RCC 7860 (cell line): Measurements from ENCODE around the gene MGAT3.

ENCODE experiments used
- DNase-seq: peaks from one replicate; pipeline ENCODE4 v3.0.0-alpha.2; 2015; ENCODE audit warnings: low spot score
- FAIRE-seq: peaks from 2 replicates; lab custom pipeline; 2012; peaks lifted over from hg19 to GRCh38; lab: Jason Lieb, UNC

MGAT3 gene

GRCh38 chr22:39427751-39428596, 28.8 kb upstream of the MGAT3 start:
- DNase-seq (no peak), FAIRE-seq (no peak)

- FAIRE-seq = no peak
- no peak for DNase-seq
Observed at GRCh38 chr22:39428597-39429071, 28.2 kb upstream of the MGAT3 start.

DNA sequence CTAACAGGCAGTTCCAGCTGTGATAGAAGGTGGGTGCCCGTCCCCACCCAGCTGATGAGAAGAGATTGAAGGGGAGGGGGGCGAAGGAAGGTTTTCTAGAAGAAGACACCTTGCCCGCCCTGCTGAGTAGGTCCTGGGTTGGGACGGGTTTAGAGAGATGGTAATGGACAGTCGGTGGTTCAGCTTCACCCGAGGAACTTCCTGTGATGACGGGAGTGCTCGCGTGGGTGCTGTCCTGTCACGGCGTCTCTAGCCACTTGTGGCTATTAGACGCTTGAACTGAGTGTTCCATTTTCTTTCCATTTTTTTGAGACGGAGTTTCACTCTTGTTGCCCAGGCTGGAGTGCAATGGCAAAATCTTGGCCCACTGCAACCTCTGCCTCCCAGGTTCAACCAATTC, 27.6 kb upstream of the MGAT3 start:
- FAIRE-seq (no peak), DNase-seq (no peak)

DNA sequence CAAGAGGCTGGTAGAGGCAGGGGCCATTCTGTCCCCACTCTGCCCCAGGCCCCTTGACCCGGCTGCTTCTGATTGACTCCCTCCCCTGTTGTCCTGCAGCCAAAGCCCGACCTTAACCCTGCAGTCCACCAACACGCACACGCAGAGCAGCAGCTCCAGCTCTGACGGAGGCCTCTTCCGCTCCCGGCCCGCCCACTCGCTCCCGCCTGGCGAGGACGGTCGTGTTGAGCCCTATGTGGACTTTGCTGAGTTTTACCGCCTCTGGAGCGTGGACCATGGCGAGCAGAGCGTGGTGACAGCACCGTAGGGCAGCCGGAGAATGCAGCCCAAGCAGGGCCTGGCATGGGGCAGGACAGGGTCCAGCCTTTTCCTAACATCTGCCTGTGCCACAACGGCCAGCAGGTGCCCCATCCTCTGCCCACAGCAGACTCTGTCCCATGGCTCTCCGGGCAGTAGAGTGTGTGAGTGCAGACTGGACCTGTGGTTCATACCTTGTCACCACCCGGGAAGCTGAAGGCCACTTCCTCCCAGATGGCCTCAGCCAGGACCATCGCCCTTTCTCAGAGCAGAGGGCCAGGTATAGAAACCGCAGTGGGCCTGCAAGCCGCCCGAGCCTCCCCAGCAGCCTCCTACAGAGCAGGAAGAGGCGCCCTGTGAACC, 26.8 kb upstream of the MGAT3 start:
- FAIRE-seq = no peak
- no peak for DNase-seq

DNA sequence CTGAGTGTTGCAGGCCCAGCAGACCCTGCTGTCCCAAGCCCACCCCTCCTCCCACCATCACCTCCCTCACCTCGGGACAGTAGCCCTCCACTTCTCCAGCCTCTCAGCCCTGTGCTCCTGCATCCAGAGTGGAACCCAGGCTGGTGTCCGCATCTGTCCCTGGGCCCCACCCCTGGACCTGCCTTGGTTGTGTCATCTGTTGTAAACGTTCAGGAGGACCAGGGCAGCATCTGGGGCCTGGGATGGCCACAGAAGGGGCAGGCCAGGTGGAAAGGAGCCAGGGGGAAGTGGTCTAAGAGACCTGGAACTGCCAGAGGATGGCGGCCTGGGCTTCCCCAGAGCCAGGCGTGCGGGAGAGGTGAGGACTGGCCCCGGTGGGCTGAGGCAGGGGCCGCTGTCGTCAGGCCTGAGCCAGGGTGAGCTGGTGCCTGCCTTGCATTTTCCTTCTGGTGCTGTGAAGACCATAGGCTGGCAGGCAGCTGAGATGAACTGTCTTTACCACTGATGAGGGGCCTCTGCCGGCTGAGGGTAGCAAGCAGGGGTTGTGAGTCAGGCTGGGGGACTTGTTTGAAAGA, 26.1 kb upstream of the MGAT3 start:
- DNase-seq (no peak), FAIRE-seq (no peak)

DNA sequence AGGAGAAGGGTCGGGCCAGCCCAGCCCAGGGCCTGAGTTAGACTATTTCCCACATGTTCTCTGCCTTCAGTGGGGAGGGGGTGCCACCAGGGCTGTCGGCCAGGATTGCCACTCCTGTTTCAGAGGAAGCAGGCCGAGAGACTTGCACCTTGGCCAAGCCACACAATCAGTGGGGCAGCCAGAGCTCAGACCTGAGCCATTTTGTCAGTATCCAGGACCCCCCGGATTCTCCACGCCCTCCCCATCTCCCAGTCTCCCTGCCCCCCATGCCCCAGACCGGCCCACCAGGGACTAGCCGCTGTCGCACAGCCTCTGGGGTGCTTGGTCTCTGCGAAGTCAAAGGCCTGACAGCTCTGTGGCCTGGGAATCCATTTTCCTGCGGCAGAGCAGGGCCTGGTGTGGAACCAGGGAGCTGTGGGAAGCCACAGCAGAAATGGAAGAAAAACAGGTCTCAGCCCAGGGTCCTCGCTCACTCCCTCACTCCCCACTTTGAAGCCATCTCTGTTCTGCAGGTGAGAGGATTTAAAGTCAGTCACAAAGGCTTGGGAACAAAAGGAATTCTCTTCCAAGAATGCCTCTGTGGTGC, 25.5 kb upstream of the MGAT3 start:
- no peak for DNase-seq
- FAIRE-seq = no peak

DNA sequence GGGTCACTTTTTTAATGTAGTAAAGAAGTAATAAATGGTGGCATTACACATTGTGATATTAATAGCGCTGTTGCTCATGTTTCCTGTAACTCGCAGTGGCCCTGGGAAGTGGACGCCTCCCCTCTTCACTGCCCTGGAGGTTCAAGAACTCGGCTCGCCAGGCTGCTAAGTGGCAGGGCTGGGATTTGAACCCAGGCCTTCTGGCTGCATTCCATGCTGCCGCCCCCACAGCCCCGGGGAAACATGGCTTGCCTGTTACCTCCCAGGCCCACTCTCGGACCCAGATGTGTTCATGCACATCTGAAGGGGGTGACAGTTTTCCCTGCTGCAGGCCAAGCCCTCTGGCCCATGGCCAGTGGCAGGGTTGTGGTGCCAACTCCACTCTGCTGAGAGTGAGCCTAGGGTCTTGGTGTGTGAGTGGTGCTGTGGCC, 25.0 kb upstream of the MGAT3 start:
- DNase-seq (no peak), FAIRE-seq (no peak)

- no peak for DNase-seq
- no peak for FAIRE-seq
Observed at GRCh38 chr22:39432361-39432811, 24.4 kb upstream of the MGAT3 start.

GRCh38 chr22:39433476-39434242, 23.2 kb upstream of the MGAT3 start:
- DNase-seq (no peak), FAIRE-seq (no peak)

DNA sequence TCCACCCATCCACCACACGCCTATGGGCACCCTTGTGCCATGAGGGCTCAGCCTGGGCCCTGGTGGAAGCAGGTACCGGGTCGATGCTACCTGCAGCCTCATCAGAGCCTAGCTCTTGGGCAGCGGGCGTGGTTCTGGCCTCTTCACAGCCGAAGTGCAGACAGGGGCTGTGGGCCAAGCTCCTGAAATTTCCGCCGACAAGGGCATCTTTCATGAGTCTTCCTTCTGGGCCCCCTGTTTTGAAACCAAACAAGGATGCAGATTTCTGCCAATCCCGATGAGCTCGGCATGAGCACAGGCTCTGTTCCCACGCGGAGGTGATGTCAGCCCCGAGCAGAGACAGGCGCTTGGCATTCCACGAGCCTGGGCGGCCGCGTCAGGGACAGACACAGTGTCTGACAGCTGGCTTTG, 22.6 kb upstream of the MGAT3 start:
- no peak for DNase-seq
- no peak for FAIRE-seq

GRCh38 chr22:39434721-39435120, 22.1 kb upstream of the MGAT3 start:
- no peak for FAIRE-seq
- DNase-seq = no peak

- no peak for FAIRE-seq
Observed at GRCh38 chr22:39435616-39436015, 21.2 kb upstream of the MGAT3 start.

DNA sequence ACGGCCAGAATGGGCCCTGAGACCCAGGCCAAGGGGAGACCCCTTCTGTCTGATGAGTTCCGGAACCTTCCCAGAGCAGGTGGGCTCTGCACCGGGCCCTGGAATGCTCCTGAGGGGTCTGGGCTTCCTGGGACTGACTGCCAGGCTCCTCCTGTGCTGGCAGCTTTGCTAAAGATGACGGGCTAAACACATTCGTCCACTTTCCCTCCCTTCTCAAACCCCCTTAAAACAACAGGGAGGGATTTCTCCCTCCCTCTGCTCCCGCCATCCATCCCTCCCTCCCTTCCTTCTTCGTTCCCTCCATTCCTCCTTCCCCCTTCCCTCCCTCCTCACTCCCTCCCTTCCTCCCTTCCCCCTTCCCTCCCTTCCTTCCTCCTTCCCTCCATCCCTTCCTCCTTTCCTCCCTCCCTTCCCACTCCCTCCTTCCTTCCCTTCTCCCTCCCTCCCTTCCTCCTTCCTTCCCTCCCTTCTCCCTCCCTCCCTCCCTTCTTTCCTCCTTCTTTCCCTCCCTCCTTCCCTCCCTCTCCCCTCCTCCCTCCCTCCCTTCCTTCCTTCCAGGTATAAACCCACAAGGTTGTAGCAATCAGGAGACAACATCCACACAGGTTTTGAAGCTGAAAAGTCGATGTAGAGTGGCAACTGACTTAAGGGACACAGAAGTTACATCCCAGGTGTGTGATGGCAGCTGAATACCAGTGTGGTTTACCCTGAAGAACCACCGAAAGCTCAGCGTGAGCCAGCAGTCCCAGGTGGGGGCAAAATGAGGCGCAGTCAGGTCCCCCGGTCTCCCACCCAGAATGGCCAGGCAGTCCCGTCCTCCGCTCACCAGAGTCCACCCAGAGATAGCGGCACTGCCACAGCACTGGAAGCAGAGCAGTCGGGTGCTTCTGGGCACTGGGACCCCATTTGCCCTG, 18.8 kb upstream of the MGAT3 start:
- FAIRE-seq = no peak
- no peak for DNase-seq

More at GRCh38 chr22:39435616-39436015, 21.2 kb upstream of the MGAT3 start:
- no peak for DNase-seq

DNA sequence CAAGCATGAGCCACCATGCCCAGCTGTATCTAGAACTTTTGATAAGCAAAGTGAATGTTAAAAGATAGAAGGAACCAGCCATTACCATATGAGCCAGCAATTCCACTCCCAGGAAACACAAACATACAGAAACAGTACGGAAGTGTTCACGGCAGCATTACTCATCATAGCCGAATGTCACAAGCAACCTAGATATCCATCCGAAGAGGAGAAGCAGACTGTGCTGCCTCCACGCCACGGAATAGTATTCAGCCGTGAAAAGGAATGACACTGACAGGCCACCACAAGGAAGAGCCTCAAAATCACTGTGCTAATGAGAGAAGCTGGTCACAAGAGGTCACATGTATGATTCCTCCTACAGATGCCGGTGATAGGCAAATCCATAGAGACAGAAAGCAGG, 17.6 kb upstream of the MGAT3 start:
- FAIRE-seq (no peak), DNase-seq (peak; percentile 26)

DNA sequence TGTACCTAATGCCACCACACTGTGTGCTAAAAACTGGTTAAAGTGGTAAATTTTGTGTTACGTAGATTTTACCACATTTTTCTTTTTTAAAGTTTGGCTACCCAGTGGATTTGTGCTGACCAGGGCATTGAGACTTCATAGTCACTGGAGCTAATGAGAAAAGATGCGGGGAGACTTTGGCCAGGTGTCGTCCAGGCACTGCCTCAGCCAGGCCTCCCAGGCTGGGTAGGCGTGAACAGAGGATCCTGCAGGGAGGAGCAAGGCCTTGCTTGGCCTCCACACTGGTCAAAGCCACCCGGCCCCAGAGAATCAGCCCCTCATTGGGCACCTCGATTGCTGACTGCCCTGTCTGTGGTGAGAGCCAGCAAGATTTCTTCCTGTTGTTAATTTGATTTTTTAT, 13.4 kb upstream of the MGAT3 start:
- FAIRE-seq = no peak
- DNase-seq = no peak

- no peak for FAIRE-seq
- no peak for DNase-seq
Observed at GRCh38 chr22:39444247-39444800, 12.5 kb upstream of the MGAT3 start.

- FAIRE-seq (no peak), DNase-seq (no peak)
Observed at GRCh38 chr22:39444937-39445465, 11.8 kb upstream of the MGAT3 start.

DNA sequence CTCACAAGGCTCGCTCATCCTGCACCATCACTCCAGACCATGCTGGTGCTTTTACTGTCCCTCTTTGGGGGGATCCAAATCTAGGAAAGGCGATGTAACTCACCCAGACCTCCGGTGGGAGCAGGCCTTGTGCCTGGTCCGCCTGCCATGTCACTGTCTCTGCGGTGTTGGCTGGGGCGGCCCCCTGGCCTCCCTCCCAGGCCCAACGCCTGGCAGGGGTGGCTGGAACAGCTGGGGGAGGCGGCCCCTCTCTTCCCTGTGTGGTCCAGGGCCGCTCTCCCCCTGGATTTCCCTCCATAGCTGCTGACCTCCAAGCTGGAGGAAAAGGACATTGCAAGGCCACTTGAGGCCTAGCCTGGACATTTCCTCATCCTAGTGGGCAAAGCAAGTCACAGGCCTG, 11.1 kb upstream of the MGAT3 start:
- DNase-seq = no peak
- no peak for FAIRE-seq

DNA sequence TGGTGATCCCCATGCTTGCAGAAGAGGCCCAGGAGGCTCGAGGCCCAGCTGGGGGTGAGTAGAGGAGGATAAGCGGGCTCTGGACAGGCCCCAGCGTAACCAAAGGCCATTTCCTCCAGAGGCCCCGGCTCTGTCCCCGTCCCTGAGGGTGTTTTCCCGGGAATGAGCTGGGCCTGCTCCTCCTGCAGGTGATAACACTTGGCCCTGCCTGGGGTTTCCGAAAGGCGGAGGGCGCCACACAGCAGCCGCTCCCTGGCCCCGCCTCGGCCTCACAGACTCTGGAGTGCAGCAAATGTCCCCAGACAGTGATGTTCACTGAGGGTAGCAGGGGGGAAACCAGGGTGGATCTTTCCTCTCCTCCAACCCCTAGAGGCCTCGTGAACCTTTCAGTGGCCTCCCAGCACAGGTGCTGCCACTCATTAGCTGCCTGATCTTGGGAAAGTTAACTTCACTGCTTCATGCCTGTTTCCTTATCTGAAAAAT, 10.5 kb upstream of the MGAT3 start:
- FAIRE-seq = no peak
- DNase-seq = no peak
